Cardiac septum (tissue), 1 donor: Measurements from ENCODE around the gene SYT8. TPM values are rescaled to one million over a fixed set of nuclear protein-coding genes. Genes with fewer than 3 reads are reported as not detected.

Source experiments
- DNase-seq: peaks from one replicate; pipeline ENCODE4 v3.0.0-alpha.2; 2020; ENCODE audit warnings: low spot score
- intact Hi-C: fragments of 100-400 bp; cut with DNase I; formaldehyde crosslinking; loops from one replicate; pipeline ENCODE4 v1.14.0; 2022
- total RNA-seq: library from RNA; stranded (reverse); fragmentation: NEBNext Ultra II Directional; extraction: Animal tissue kit (Norgen Biotek cat#: 25700); gene quantifications from one replicate; pipeline ENCODE4 v1.2.1, GENCODE V29; 2021
- donor health status: DM: no; HTN: no; CAD: no.

The SYT8 gene
- total RNA-seq, 1 donor from 2014 or later: not detected

DNA sequence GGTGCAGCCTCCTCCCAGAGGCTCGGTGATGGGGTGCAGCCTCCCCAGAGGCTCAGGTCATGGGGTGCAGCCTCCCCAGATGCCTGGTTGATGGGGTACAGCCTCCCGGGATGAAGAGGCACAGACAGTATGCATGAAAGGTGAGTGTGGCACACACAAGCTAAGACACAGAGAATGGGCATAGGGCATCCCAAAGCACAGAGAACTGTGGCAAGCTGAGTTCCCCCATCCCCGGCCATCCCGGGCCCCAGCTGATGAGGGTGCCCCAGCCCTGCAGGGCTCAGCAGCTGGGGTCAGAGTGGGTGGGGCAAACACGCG lies 4.8 kb upstream of the SYT8 start:
- no peak for DNase-seq
- intact Hi-C loops: no loop called here

DNA sequence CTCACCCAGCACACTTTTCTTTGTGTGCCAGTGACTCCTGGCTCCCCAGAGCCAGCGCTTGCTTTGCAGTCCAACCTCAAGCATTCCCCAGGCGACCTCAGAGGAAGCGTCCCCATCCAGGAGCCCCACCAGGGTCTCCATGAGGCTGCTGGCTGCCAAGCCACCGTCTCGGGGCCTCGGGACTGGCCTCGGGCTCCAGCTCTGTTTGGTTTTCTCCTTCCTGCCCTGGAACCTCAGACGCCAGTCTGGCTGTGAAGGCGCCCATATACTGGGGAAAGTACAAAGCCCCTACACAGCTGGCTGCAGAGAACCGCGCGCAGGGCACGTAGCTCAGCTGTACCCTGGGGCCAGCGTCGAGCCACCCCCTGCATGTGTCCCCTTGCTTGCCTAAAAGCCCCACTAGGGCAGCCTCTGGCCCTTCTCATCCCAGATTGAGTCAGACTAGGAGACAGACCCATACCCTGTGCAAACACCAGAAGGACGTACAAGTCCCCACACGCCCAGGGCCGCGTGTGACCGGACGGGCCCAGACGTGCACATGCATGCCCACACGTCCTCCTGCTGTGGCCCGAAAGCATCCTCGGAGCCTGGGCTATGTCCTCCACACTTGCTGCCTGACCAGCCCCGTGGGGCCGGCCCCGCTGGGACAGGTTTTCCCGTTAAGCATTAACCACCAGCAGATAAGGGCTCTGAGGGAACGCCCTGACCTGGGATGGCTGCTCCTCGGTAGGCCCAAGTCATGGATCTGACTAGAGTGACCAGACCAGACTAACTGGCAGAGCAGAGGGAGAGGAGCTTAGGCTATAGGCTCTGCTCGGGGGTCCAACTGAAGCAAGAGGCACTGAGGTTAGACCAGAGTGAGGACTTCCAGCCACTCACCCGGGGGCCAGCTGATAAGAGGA lies 4.2 kb upstream of the SYT8 start:
- intact Hi-C loops: no loop called here
- DNase-seq: no peak

DNA sequence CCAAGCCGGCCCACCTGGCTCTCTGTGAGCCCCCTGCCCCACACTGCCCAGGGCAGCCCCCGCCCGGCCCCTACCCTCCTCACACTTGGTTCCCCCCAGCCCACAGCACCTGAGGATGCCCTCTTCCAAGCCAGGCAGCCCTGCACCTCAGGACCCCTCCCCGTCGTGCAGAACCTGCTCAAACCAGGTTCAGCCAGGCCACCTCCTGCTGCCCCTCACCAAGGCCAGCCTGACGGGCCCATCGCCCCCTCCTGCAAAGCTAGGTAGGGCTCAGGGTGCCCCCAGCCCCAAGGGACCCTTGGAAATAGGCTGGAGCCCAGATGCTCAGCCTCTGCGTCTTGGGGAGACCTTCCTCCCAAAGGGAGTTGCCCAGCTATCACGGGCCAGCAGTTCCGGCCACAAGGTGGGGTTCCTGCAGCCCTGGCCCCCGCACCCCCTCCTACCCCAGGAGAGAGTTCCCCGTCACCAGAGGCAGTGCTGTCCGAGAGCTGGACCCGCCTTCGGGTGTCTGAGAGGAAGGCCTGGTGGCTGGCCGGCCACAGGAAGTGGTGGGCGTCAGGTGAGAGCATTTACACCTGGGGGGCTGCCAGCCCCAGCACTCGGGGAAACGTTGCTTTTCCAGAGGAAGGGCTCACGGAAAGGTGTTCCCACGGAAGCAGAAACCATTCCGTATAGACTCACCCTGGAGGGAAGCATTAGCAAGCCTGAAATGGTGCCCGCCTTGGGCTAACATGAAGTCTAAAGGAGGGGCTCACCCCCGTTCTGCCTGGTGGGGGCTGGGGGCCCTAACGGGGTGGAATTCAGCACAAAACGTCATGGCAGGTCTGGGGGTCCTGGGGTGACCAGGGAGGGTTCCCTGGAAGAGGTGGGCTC lies 3.2 kb upstream of the SYT8 start:
- intact Hi-C loops: loop anchor here (1.0 to 2.0 kb wide), 2 partner anchors 137 to 179 kb away; no protein-coding TSS in a partner anchor
- DNase-seq: no peak

DNA sequence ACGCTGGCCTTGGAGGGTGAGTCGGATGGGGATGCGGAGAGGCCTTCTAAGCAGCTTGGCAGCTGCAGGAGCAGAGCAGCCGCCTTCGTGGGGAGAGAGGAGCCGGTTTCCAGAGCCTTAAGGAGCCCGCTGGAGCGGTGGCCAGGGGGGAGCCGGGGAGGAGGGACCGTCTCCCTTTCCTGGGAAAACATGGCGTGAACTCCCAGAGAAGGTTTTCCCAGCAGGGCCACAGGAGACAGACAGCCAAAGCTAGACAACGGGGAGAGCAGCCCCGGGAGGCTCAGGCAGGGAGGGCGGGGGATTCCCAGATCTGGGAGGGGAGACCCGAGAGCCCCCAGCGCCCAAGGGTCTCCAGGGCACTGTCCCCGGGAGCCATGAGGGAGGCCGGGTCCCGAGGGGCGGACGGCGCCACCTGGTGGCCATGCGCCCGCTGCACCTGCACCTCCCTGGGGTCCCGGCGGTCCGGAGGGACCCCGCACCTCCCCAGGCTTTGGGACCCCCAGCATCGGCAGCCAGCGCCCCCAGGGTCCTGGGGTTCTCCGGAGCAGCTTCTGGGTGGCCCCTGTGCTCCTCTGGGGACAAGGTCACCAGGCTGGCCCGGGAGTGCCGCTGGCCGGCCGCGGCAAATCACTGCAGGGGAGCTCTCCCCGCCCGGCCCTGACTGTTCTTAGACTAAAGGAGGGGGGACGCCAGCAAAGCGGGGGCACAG lies 2.4 kb upstream of the SYT8 start:
- no peak for DNase-seq
- intact Hi-C loops: loop anchor here (1.0 to 2.0 kb wide), 2 partner anchors 138 to 180 kb away; no protein-coding TSS in a partner anchor

DNA sequence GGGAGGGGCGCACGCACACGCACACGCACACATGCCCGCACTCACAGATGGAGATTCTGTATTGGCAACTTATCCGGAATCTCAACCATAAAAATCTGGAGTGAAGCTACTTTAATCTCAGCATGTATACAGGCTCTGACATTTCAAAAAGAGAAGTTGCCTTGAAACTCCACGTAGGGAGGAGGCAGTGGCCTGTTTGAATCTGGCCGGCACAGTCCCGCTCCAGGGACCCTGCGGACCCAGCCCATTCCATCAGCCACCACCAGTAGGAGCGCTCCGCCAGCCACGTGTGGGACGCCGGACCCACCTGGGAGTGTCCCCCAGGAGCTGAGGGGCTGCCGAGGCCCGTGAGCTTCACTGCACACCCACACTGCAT lies 1.9 kb upstream of the SYT8 start:
- intact Hi-C loops: loop anchor here (1.0 to 2.0 kb wide), 2 partner anchors 139 to 180 kb away; no protein-coding TSS in a partner anchor

DNA sequence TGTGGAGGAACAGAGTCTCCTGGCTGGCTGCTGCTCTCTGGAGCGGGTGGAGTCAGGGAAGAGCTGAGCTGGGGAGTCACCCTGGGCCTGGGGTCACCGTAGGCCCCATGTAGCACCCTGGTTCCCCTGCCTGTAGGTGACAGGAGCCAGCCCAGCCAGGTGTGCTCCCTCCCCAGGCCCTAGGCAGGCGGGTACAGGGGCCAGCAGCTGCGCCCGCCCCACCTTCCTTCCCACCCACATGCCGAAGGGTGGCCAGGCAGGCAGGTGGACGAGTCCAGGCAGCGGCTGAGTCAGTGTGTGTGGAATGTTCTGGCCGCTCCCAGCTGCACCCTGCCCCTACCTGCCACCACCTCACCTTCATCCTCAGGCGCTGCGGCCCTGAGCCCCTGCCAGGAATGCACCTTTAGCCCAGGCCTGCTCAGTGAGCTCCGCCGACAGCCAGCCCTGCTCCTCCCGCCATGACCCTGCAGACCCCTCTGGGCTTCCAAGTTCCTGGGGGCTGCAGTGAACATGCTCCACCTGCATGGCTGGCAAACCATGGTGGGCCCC lies 654 bp upstream of the SYT8 start:
- intact Hi-C loops: no loop called here
- DNase-seq: no peak

More for the DNA sequence above, 1.9 kb upstream of the SYT8 start:
- no peak for DNase-seq

DNA sequence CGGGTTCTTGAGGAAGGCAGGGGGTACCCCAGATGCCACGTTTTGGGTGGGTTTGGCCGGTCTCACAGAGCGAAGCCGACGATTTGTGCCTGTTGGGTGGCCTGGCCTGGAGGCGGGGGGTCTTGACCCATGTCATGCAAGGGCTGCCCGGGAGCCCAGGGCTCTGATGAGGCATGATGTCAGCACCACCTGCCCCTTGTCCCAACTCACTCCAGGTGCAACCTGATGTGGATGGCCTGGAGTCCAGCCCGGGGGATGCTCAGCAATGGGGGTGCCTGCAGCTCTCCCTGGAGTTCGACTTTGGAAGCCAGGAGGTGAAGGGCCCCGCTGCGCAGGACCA lies 851 bp downstream of the SYT8 start:
- intact Hi-C loops: loop anchor here (2.0 to 5.0 kb wide), 4 partner anchors 47 to 317 kb away; partner anchors contain the start of gene TNNT3
- no peak for DNase-seq

DNA sequence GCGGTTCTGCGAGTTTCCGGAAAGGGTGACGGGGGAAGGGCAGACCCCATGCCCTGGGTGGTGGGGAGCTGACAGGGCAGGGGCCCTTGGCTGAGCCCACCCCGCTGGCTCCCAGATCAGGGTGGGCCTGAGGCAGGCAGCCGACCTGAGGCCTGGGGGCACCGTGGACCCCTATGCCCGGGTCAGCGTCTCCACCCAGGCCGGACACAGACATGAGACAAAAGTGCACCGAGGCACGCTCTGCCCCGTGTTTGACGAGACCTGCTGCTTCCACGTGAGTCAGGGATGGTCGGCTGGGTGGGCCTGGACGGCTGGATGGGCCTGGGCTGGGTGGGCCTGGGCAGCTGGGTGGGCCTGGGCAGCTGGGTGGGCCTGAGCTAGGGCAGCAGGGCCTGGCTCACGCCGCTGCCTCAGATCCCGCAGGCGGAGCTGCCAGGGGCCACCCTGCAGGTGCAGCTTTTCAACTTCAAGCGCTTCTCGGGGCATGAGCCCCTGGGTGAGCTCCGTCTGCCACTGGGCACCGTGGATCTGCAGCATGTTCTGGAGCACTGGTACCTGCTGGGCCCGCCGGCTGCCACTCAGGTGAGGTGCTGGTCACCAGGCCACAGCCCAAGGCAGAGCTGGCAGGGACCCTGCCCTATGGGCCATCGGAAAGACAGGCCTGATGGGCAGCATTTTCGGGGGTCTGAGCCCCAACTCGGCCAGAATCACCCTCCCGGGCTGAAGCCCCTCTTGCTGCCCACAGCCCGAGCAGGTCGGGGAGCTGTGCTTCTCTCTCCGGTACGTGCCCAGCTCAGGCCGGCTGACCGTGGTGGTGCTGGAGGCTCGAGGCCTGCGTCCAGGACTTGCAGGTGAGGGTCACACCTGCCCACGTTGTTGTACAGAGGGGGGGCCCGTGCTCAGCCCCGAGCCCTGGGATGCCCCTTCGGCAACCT lies 1.5 kb downstream of the SYT8 start:
- no peak for DNase-seq
- intact Hi-C loops: loop anchor here (2.0 to 5.0 kb wide), 4 partner anchors 46 to 317 kb away; partner anchors contain the start of gene TNNT3

DNA sequence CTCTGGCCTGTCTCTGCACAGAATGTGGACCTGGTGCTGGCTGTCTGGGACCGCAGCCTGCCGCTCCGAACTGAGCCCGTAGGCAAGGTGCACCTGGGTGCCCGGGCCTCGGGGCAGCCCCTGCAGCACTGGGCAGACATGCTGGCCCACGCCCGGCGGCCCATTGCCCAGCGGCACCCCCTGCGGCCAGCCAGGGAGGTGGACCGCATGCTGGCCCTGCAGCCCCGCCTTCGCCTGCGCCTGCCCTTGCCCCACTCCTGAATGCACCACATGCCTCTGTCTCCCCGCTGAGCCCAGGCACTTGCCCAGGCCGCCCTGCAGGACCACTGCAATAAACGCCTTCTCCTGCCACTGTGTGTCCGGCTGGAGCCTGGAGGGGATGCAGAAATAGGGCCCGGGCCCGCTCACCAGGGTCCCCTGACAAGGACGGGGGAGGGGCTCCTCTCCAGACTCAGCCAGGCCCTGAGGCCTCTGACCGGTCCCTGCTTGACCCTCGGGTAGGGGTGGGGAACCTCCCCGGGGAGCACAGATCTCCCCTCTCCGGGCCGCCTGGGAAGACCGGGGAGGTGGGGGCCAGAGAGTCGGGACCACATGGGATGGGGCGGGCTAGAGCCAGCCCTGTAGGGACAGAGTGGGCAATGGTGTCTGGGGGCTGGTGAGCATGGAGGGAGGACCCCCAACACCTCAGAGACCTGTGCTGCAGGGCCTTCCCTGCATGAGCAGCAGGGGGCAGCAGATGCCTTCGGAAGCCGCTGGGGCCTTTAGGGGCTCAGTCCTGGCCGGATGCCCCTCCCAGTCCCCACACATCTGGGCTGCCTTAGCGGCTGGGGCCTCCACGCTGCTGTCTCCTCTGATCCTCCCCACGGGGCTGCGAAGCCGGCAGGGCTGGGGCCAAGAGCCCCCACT lies 2.6 kb downstream of the SYT8 start:
- intact Hi-C loops: loop anchor here (2.0 to 5.0 kb wide), 4 partner anchors 45 to 315 kb away; partner anchors contain the start of gene TNNT3

DNA sequence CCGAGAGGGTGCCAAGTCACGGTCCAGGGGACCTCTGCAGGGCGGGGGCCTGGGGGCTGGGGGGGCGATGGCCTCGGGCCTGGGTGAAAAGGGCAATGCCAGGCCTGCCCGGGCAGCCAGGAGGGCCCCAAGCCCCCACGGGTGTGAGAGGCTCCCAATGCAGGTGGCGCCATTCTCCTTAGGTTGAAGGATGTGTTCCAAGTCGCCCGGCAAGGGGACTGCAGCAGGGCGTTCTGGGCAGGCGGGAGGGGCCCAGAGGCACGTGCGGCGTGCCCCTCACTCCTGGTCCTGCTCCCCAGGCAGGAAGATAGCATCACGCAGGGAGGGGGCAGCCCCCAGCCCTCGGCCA lies 3.3 kb downstream of the SYT8 start:
- no peak for DNase-seq
- intact Hi-C loops: loop anchor here (5.0 kb wide), 2 partner anchors 44 to 104 kb away; no protein-coding TSS in a partner anchor

More for the DNA sequence above, 2.6 kb downstream of the SYT8 start:
- DNase-seq: no peak

DNA sequence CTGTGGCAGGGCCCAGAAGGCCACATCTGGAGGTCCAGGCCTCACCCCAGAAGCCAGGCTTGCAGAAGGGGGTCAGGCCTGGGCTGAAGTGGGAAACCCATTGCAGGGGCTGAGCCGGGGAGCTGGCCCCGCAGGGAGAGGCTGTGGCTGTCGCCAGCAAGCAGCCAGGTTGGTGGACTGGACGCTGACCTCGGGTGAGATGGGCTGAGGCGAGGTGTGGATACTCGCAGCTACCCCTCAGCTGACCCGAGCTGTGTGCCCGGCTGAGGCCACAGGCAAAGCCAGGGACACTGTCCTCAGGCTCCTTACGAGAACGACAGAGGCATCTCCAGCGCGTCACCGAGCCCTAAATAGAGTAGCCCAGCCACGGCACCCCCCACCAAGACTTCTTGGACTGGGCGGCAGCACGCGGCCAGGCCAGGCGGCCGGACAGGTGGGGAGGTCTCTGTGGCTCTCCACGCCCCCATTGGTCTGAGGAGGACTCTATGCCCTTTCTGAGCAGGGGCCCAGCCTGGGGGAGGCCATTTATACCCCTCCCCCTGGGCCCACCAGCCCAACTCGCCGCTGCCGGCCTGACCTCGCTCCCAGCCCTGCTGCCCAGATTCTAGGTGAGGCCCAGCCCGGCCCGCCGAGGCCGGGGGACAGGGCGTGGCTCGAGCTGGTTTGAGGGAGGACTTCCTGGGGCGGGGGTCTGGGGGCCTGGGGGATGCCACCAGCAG lies 3.8 kb downstream of the SYT8 start, which contains the start of gene TNNI2:
Gene TNNI2, plus strand, starts transcription at position 556 of the 719 bp plus-strand sequence. CDS start 716 bp downstream, outside the sequence.
- DNase-seq: no peak

DNA sequence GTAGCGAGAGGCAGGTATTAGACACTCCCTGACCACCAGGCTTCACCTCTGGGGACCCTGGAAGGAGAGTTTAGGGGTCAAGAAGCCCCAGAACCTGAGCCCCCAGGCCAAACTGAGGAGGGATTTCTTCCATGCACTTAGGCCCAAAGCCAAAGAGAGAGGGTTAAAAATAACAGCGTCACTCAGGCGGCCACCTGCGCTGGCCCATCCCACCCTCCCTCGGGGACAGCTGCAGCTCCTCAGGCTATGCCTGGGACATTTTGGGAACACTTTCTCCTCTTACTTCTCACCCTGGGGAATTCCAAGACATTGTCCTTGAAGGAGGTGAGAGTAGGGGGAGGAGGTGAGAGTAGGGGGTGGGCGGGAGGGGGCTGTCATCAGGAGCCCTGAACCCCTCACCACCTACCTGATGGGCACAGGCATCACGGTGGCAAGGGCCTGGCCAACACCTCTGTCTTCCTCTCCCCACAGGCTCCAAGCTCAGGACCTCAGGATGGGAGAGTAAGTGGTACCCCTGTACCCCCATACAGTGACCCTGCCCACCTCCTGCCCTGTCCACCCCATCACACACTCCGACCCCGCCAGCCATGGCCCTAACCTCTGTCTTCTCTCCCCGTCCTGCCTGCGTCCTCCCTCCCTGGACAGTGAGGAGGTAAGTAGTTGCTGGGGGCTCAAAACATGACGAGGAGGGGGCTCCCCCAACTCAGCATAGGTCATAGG lies 4.6 kb downstream of the SYT8 start:
- no peak for DNase-seq
- intact Hi-C loops: loop anchor here (5.0 kb wide), 2 partner anchors 43 to 103 kb away; no protein-coding TSS in a partner anchor

More for the DNA sequence above, 3.8 kb downstream of the SYT8 start, which contains the start of gene TNNI2:
- intact Hi-C loops: loop anchor here (5.0 kb wide), 2 partner anchors 44 to 104 kb away; no protein-coding TSS in a partner anchor

DNA sequence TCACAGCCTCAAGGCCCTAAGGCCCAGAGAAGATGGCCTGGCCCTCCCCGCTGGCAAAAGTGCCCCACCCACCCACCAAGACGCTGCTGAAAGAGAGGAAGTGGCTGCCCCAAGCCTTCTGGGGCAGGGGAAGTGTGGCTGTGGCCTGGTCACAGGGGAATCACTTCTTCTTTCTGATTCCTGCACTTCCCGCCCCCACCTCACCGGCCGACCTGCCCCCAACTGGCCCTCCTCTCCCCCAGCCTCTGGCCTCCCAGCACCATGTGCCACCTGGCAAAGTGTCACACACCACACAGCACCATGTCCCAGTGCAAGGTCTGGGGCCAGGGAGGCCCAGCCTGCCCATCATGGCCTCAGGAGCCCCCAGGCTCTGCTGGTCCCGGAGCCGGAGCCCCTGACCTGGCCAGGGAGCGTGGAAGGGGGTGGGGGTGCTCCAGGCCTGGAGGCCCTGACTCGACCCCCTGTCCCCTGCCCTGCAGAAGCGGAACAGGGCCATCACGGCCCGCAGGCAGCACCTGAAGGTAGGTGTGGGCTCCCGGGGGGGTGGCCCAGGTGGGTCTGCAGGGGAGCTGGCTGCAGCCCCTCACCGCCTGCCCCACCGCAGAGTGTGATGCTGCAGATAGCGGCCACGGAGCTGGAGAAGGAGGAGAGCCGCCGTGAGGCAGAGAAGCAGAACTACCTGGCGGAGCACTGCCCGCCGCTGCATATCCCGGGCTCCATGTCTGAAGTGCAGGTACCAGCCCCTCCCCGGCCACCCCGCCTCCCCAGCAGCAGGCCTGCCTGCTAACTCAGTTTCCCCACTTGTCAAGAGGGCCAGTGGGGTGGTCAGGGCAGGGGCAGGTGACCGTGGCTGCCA lies 5.4 kb downstream of the SYT8 start:
- intact Hi-C loops: loop anchor here (5.0 kb wide), 2 partner anchors 42 to 102 kb away; no protein-coding TSS in a partner anchor
- DNase-seq: peak; percentile 95

DNA sequence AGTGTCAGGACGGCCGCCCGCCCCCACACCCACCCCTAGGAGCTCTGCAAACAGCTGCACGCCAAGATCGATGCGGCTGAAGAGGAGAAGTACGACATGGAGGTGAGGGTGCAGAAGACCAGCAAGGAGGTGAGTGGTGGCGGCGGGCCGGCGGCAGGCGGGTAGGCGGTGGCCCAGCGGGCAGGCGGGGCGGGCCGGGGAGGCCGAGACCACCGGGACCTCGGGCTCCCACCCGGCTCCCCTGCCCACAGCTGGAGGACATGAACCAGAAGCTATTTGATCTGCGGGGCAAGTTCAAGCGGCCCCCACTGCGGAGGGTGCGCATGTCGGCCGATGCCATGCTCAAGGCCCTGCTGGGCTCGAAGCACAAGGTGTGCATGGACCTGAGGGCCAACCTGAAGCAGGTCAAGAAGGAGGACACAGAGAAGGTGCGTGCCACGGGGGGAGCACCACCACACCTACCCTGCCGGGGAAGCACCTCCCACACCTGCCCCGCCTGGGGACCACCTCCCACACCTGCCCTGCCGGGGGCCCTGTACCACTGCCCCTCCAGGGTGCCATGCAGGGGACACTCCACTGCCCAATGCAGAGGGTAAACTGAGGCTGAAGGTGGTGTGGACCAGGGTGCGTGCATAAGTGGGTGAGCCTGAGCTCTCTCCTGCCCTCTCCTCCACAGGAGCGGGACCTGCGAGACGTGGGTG lies 6.1 kb downstream of the SYT8 start:
- intact Hi-C loops: no loop called here
- DNase-seq: no peak
